Colonic mucosa (tissue), 4 donors: ENCODE measurements around the gene CCL15. TPM values are rescaled to one million over a fixed set of nuclear protein-coding genes. Genes with fewer than 3 reads are reported as not detected.
"Not testable (repeated sequence)": the region's sequence is repeated elsewhere in the genome, so short reads cannot be mapped to it uniquely, and the experiment has no call there.

Experiments
- DNase-seq: peaks from one replicate; pipeline ENCODE4 v3.0.0-alpha.2; 2020
- H3K27ac ChIP-seq: fragments of 200-600 bp; one replicate; pipeline ENCODE4 v1.8.0; 2021
- H3K27me3 ChIP-seq: fragments of 200-600 bp; one replicate; pipeline ENCODE4 v1.8.0; 2021
- H3K36me3 ChIP-seq: fragments of 200-600 bp; one replicate; pipeline ENCODE4 v1.8.0; 2021
- H3K4me1 ChIP-seq: fragments of 200-600 bp; one replicate; pipeline ENCODE4 v1.8.0; 2021; ENCODE audit warnings: mild to moderate bottlenecking
- H3K4me3 ChIP-seq: fragments of 200-600 bp; one replicate; pipeline ENCODE4 v1.8.0; 2021
- H3K9ac ChIP-seq, 2 donors: one replicate each; pipeline ENCODE4 v1.7.0; 2013; ENCODE audit warnings: control low read depth in 2 of 2, low read depth in 2 of 2, low read length in 2 of 2
- H3K9me3 ChIP-seq: fragments of 200-600 bp; one replicate; pipeline ENCODE4 v1.8.0; 2021
- intact Hi-C: fragments of 100-400 bp; cut with DNase I; formaldehyde crosslinking; loops from one replicate; pipeline ENCODE4 v1.14.1; 2022
- total RNA-seq, 2 donors: library from RNA; stranded (reverse); fragmentation: NEBNext Ultra II Directional in 1 of 2; extraction: Animal tissue kit (Norgen Biotek cat#: 25700) in 1 of 2; gene quantifications; one replicate each; pipeline ENCODE4 v1.2.1, GENCODE V29; 2021
- TF ChIP-seq, protein P1 (sequence below): fragments of 200-600 bp; IDR thresholded peaks from one replicate; pipeline ENCODE4 v1.8.0; 2022; ENCODE audit warnings: antibody characterized with exemption, mild to moderate bottlenecking
- donor health status: healthy.
- donor health status: DM: no; HTN: no; CAD: no.
- donor health status: DM: no; HTN: no; CAD: no.

The CCL15 gene
- total RNA-seq, 2 donors from 2014 or later, result 37.2 to 54.4 TPM

- no peaks in the 10 kb centered on the region for H3K4me1 ChIP-seq
- H3K36me3 ChIP-seq, result no peaks in the 10 kb centered on the region
- H3K9me3 ChIP-seq, result no peaks in the 10 kb centered on the region
- intact Hi-C loops, result no loop called here
- H3K9ac ChIP-seq, result no peak overlapping the region
- no peak overlapping the region for H3K4me3 ChIP-seq
- TF ChIP-seq, protein P1, sequence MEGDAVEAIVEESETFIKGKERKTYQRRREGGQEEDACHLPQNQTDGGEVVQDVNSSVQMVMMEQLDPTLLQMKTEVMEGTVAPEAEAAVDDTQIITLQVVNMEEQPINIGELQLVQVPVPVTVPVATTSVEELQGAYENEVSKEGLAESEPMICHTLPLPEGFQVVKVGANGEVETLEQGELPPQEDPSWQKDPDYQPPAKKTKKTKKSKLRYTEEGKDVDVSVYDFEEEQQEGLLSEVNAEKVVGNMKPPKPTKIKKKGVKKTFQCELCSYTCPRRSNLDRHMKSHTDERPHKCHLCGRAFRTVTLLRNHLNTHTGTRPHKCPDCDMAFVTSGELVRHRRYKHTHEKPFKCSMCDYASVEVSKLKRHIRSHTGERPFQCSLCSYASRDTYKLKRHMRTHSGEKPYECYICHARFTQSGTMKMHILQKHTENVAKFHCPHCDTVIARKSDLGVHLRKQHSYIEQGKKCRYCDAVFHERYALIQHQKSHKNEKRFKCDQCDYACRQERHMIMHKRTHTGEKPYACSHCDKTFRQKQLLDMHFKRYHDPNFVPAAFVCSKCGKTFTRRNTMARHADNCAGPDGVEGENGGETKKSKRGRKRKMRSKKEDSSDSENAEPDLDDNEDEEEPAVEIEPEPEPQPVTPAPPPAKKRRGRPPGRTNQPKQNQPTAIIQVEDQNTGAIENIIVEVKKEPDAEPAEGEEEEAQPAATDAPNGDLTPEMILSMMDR, result no peak
- DNase-seq, result no peak
- no peaks in the 10 kb centered on the region for H3K27me3 ChIP-seq
- no peak overlapping the region for H3K27ac ChIP-seq
These were observed 15.2 kb upstream of the CCL15 start for GRCh38 chr17:36016555-36016954.

GRCh38 chr17:36015895-36016294, 14.5 kb upstream of the CCL15 start:
- DNase-seq, H3K9me3 ChIP-seq, H3K4me1 ChIP-seq, H3K9ac ChIP-seq, H3K4me3 ChIP-seq, intact Hi-C loops, H3K27me3 ChIP-seq, H3K27ac ChIP-seq, H3K36me3 ChIP-seq: not testable (repeated sequence)

GRCh38 chr17:36014946-36015345, 13.6 kb upstream of the CCL15 start:
- Histone ChIP-seq H3K27me3 (no peaks in the 10 kb centered on the region), H3K4me3 (no peak overlapping the region), H3K36me3 (no peaks in the 10 kb centered on the region), H3K4me1 (no peaks in the 10 kb centered on the region), H3K9ac (no peak overlapping the region), H3K9me3 (no peaks in the 10 kb centered on the region), H3K27ac (no peak overlapping the region)
- intact Hi-C loops, result no loop called here
- DNase-seq, result no peak
- TF ChIP-seq, protein P1, result no peak

DNA sequence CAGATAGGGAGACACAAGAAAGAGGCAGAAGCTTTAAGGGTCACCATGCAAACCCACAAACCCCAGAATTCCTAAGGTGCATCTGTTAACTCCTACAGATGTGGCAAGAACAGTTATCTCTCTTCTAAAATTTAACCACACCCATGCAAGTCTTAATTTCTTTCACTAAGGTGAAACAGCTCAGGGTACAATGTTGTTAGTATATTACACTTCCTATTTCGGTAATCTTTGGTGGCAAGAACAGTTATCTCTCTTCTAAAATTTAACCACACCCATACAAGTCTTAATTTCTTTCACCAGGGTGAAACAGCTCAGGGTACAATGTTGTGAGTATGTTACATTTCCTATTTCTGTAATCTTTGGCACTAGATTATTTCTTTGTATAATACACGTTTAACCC, 9.8 kb upstream of the CCL15 start:
- Histone ChIP-seq H3K4me1 (no peaks in the 10 kb centered on the region), H3K4me3 (no peak overlapping the region), H3K27me3 (no peaks in the 10 kb centered on the region), H3K9ac (no peak overlapping the region), H3K9me3 (no peaks in the 10 kb centered on the region), H3K36me3 (no peaks in the 10 kb centered on the region), H3K27ac (no peak overlapping the region)
- no peak for DNase-seq
- TF ChIP-seq, protein P1, result no peak
- intact Hi-C loops, result no loop called here

GRCh38 chr17:36008998-36009665, 7.8 kb upstream of the CCL15 start:
- Histone ChIP-seq H3K9me3 (no peaks in the 10 kb centered on the region), H3K4me3 (no peak overlapping the region), H3K36me3 (no peaks in the 10 kb centered on the region), H3K9ac (no peak overlapping the region), H3K27me3 (no peaks in the 10 kb centered on the region), H3K4me1 (no peaks in the 10 kb centered on the region), H3K27ac (no peak overlapping the region)
- DNase-seq, result peak; percentile 35
- intact Hi-C loops, result no loop called here
- TF ChIP-seq, protein P1, result peak; percentile 36

DNA sequence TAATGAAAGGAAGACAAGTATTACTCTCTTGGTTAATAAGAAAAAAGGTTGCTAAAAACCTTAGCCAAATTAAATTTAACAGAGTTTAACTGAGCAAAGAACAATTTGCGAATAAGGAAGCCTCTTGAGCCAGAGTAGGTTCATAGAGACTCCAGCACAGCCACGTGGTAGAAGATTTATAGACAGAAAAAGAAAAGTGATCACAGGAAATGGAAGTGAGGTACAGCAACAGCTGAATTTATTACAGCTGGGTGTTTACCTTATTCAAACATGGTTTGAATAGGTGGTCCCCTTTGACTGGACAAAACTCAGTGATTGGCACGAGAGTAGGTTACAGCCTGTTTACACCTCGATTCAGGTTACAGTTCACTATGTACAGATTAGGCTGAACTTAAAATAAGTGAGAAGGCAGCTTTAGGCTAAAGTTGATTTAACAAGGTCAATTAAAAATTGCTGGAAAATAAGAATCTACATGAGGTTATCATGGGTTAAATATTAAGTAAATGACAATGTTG, 3.3 kb upstream of the CCL15 start:
- no peaks in the 10 kb centered on the region for H3K27me3 ChIP-seq
- peak overlapping the region in 1 of 2 donors; percentile 26 for H3K9ac ChIP-seq
- H3K27ac ChIP-seq, result peak overlapping the region; percentile 45
- no peaks in the 10 kb centered on the region for H3K4me1 ChIP-seq
- intact Hi-C loops, result no loop called here
- TF ChIP-seq, protein P1, result no peak
- DNase-seq, result peak; percentile 36
- H3K36me3 ChIP-seq, result no peaks in the 10 kb centered on the region
- H3K9me3 ChIP-seq, result no peaks in the 10 kb centered on the region
- H3K4me3 ChIP-seq, result no peak overlapping the region
